AG08395 (cell line): ENCODE results near the gene SUSD2.
"Not testable (repeated sequence)": the region's sequence is repeated elsewhere in the genome, so short reads cannot be mapped to it uniquely, and the experiment has no call there.

ENCODE experiments used
- DNase-seq: peaks from one replicate; pipeline ENCODE4 v3.0.0; 2012; ENCODE audit warnings: mixed read lengths, low spot score

The SUSD2 gene

GRCh38 chr22:24176040-24176439 is 5.2 kb upstream of the SUSD2 start:
- no peak for DNase-seq

- no peak for DNase-seq
These were observed 4.7 kb upstream of the SUSD2 start for GRCh38 chr22:24176630-24177029.

GRCh38 chr22:24177045-24177444 is 4.2 kb upstream of the SUSD2 start:
- DNase-seq = no peak

- DNase-seq = no peak
These were observed 3.8 kb upstream of the SUSD2 start for GRCh38 chr22:24177456-24177855.

GRCh38 chr22:24178021-24178431 is 3.3 kb upstream of the SUSD2 start:
- no peak for DNase-seq

GRCh38 chr22:24178502-24179440 is 2.5 kb upstream of the SUSD2 start:
- DNase-seq = no peak

- DNase-seq = no peak
These were observed 1.6 kb upstream of the SUSD2 start for GRCh38 chr22:24179478-24180210.

- DNase-seq = no peak
These were observed 785 bp upstream of the SUSD2 start for GRCh38 chr22:24180316-24181087.

- no peak for DNase-seq
These were observed 961 bp downstream of the SUSD2 start for GRCh38 chr22:24181996-24182899.

GRCh38 chr22:24182900-24183246 is 1.6 kb downstream of the SUSD2 start:
- DNase-seq = not testable (repeated sequence)

- no peak for DNase-seq
These were observed 2.2 kb downstream of the SUSD2 start for GRCh38 chr22:24183321-24184031.

- no peak for DNase-seq
These were observed 2.9 kb downstream of the SUSD2 start for GRCh38 chr22:24184057-24184798.

GRCh38 chr22:24185001-24185500 is 3.8 kb downstream of the SUSD2 start:
- DNase-seq = no peak

- no peak for DNase-seq
These were observed 4.4 kb downstream of the SUSD2 start for GRCh38 chr22:24185501-24186351.

- no peak for DNase-seq
These were observed 5.1 kb downstream of the SUSD2 start for GRCh38 chr22:24186352-24186740.

GRCh38 chr22:24186892-24187670 is 5.8 kb downstream of the SUSD2 start:
- DNase-seq = no peak

GRCh38 chr22:24187731-24188644 is 6.7 kb downstream of the SUSD2 start:
- DNase-seq = no peak
